H1 (cell line): ENCODE results near the gene ITGA8. TPM values are rescaled to one million over a fixed set of nuclear protein-coding genes. Genes with fewer than 3 reads are reported as not detected.

Experiments used
- CTCF ChIA-PET: fragments of 300-600 bp; sonication (Branson Sonifier 250); formaldehyde crosslinking; loops from one replicate; lab custom pipeline; 2021; ENCODE audit not compliant: partially characterized antibody; lab: Charles Lee
- POLR2A ChIA-PET: fragments of 300-600 bp; sonication (Branson Sonifier 250); formaldehyde crosslinking; loops from one replicate; lab custom pipeline; 2021; ENCODE audit warnings: inconsistent platforms; ENCODE audit not compliant: partially characterized antibody; lab: Charles Lee
- DNase-seq, 2 experiments: peaks; one replicate each; pipeline versions ENCODE4 v3.0.0 to v3.0.0-alpha.2; 2010 to 2022; ENCODE audit warnings: low spot score in 2 of 2, low read depth in 1 of 2, mixed read lengths in 1 of 2
- FAIRE-seq: peaks from 2 replicates; lab custom pipeline; 2011; peaks lifted over from hg19 to GRCh38; lab: Jason Lieb, UNC
- H2AFZ ChIP-seq: 2 replicates; pipeline ENCODE4 v1.8.1; 2012; ENCODE audit warnings: low read length, inconsistent platforms
- H2AK5ac ChIP-seq: 2 replicates; pipeline ENCODE4 v1.6.1; 2013; ENCODE audit warnings: low read depth, low read length
- H2BK120ac ChIP-seq: replicated peaks from 2 replicates; pipeline ENCODE3; 2013; ENCODE audit warnings: low read depth, low read length, inconsistent platforms
- H2BK12ac ChIP-seq: 2 replicates; pipeline ENCODE4 v1.6.1; 2013; ENCODE audit warnings: low read depth, low read length
- H2BK15ac ChIP-seq: 2 replicates; pipeline ENCODE4 v1.6.1; 2013; ENCODE audit warnings: low read length
- H2BK20ac ChIP-seq: 2 replicates; pipeline ENCODE4 v1.6.1; 2013; ENCODE audit warnings: low read length
- H2BK5ac ChIP-seq: 2 replicates; pipeline ENCODE4 v1.6.1; 2013; ENCODE audit warnings: low read depth, low read length
- H3K14ac ChIP-seq: 2 replicates; pipeline ENCODE4 v1.6.1; 2013; ENCODE audit warnings: inconsistent platforms; ENCODE audit not compliant: insufficient read length
- H3K18ac ChIP-seq: 2 replicates; pipeline ENCODE4 v1.6.1; 2013; ENCODE audit warnings: low read length; ENCODE audit errors: extremely low read depth
- H3K23ac ChIP-seq: 2 replicates; pipeline ENCODE4 v1.6.1; 2013; ENCODE audit warnings: inconsistent platforms; ENCODE audit not compliant: insufficient read length
- H3K23me2 ChIP-seq: 2 replicates; pipeline ENCODE4 v1.6.1; 2013; ENCODE audit warnings: low read depth, low read length
- H3K27ac ChIP-seq: 2 replicates; pipeline ENCODE4 v1.6.1; 2011; ENCODE audit warnings: low read depth, low read length, inconsistent platforms
- H3K27me3 ChIP-seq, 4 experiments: replicated peaks in 1 of 4; 1 replicate in 1 of 4; 2 replicates in 3 of 4; pipeline versions ENCODE4 v1.6.1 to v1.8.1; 2011 to 2013; ENCODE audit warnings: low read length in 3 of 4, mild to moderate bottlenecking in 3 of 4, inconsistent platforms in 2 of 4, mixed read lengths in 2 of 4, moderate library complexity in 1 of 4; ENCODE audit not compliant: control insufficient read depth in 3 of 4, insufficient read depth in 3 of 4; ENCODE audit errors: extremely low read depth in 1 of 4
- H3K36me3 ChIP-seq, 4 experiments: 2 replicates each; pipeline versions ENCODE4 v1.6.1 to v1.8.1; 2011 to 2013; ENCODE audit warnings: mild to moderate bottlenecking in 4 of 4, low read length in 3 of 4, moderate library complexity in 2 of 4, control low read depth in 1 of 4, inconsistent platforms in 1 of 4; ENCODE audit not compliant: insufficient read depth in 4 of 4, control insufficient read depth in 2 of 4
- H3K4ac ChIP-seq: replicated peaks from 2 replicates; pipeline ENCODE3; 2013; ENCODE audit warnings: low read length, low read depth, mixed read lengths, inconsistent platforms; ENCODE audit not compliant: insufficient read length
- H3K4me1 ChIP-seq, 4 experiments: replicated peaks in 1 of 4; 1 replicate in 1 of 4; 2 replicates in 3 of 4; pipeline versions ENCODE4 v1.6.1 to v1.8.1; 2011 to 2013; ENCODE audit warnings: low read length in 3 of 4, inconsistent platforms in 2 of 4, mixed read lengths in 1 of 4; ENCODE audit not compliant: insufficient read depth in 4 of 4, control insufficient read depth in 3 of 4
- H3K4me2 ChIP-seq, 2 experiments: 2 replicates each; pipeline versions ENCODE4 v1.6.1 to v1.8.1; 2011 to 2013; ENCODE audit warnings: low read depth in 2 of 2, low read length in 2 of 2, control low read depth in 1 of 2, inconsistent platforms in 1 of 2, mild to moderate bottlenecking in 1 of 2; ENCODE audit not compliant: insufficient read depth in 1 of 2
- H3K4me3 ChIP-seq, 4 experiments: fragments of 200-600, 300-600 bp in 1 of 4; sonication (generic), shearing (Covaris generic), sonication (Bioruptor Twin) in 1 of 4; 2 replicates each; pipeline versions ENCODE4 v1.5.1 to v1.8.1; 2011 to 2016; ENCODE audit warnings: low read length in 4 of 4, low read depth in 3 of 4, control low read depth in 2 of 4, inconsistent platforms in 2 of 4, mild to moderate bottlenecking in 2 of 4, mixed read lengths in 1 of 4, moderate library complexity in 1 of 4; ENCODE audit not compliant: insufficient read depth in 2 of 4; ENCODE audit errors: extremely low read depth in 1 of 4
- H3K56ac ChIP-seq: replicated peaks from 2 replicates; pipeline ENCODE3; 2013; ENCODE audit warnings: low read depth, mild to moderate bottlenecking, mixed read lengths, low read length, inconsistent platforms; ENCODE audit not compliant: insufficient read length
- H3K79me1 ChIP-seq: 2 replicates; pipeline ENCODE4 v1.6.1; 2013; ENCODE audit warnings: low read depth, low read length, control low read depth
- H3K79me2 ChIP-seq, 2 experiments: 2 replicates each; pipeline versions ENCODE4 v1.6.1 to v1.8.1; 2012 to 2013; ENCODE audit warnings: low read length in 2 of 2, mild to moderate bottlenecking in 2 of 2, inconsistent platforms in 1 of 2; ENCODE audit not compliant: insufficient read depth in 2 of 2, control insufficient read depth in 1 of 2
- H3K9ac ChIP-seq, 4 experiments: replicated peaks in 1 of 4; 1 replicate in 1 of 4; 2 replicates in 3 of 4; pipeline versions ENCODE4 v1.6.1 to v1.8.1; 2011 to 2013; ENCODE audit warnings: low read depth in 3 of 4, low read length in 3 of 4, control low read depth in 2 of 4, mild to moderate bottlenecking in 2 of 4, moderate library complexity in 2 of 4, inconsistent platforms in 1 of 4; ENCODE audit errors: extremely low read depth in 1 of 4
- H3K9me3 ChIP-seq, 2 experiments: 2 replicates each; pipeline versions ENCODE4 v1.6.1 to v1.8.1; 2012 to 2013; ENCODE audit warnings: mild to moderate bottlenecking in 2 of 2, moderate library complexity in 2 of 2, control low read depth in 1 of 2, inconsistent platforms in 1 of 2, low read depth in 1 of 2, low read length in 1 of 2, mixed read lengths in 1 of 2; ENCODE audit not compliant: insufficient read depth in 2 of 2
- H4K20me1 ChIP-seq, 2 experiments: replicated peaks in 1 of 2; 2 replicates each; pipeline versions ENCODE3 to v1.8.1; 2011 to 2013; ENCODE audit warnings: inconsistent platforms in 2 of 2, low read length in 2 of 2, mild to moderate bottlenecking in 1 of 2; ENCODE audit not compliant: insufficient read depth in 2 of 2, control insufficient read depth in 1 of 2
- H4K5ac ChIP-seq: 2 replicates; pipeline ENCODE4 v1.6.1; 2013; ENCODE audit warnings: low read length, low read depth, mixed read lengths, inconsistent platforms; ENCODE audit not compliant: insufficient read length
- H4K8ac ChIP-seq: 2 replicates; pipeline ENCODE4 v1.8.0; 2013; ENCODE audit warnings: mild to moderate bottlenecking, moderate library complexity, low read length, inconsistent platforms; ENCODE audit not compliant: insufficient read depth; ENCODE audit errors: extremely low read depth
- H4K91ac ChIP-seq: replicated peaks from 2 replicates; pipeline ENCODE3; 2013; ENCODE audit warnings: low read length, mixed read lengths, inconsistent platforms; ENCODE audit not compliant: insufficient read length
- ATF3 ChIP-seq: IDR thresholded peaks from 2 replicates; pipeline ENCODE4 v1.6.1; 2011; ENCODE audit warnings: low read depth, mild to moderate bottlenecking, low read length; ENCODE audit not compliant: insufficient read depth
- BACH1 ChIP-seq: IDR thresholded peaks from 2 replicates; pipeline ENCODE4 v1.6.1; 2012; ENCODE audit warnings: low read length, improper control_type of control experiment
- CBX5 ChIP-seq: fragments of 300-800, 300-1000 bp; sonication (generic); IDR thresholded peaks from 2 replicates; pipeline ENCODE4 v1.7.1; 2016; ENCODE audit warnings: antibody characterized with exemption, low read length, low read depth
- CBX8 ChIP-seq: fragments of 300-800, 300-1000 bp; sonication (generic); IDR thresholded peaks from 2 replicates; pipeline ENCODE4 v1.7.1; 2016; ENCODE audit warnings: low read depth, low read length, borderline replicate concordance
- CTBP2 ChIP-seq: IDR thresholded peaks from 2 replicates; pipeline ENCODE4 v1.7.0; 2011; ENCODE audit warnings: borderline replicate concordance, mild to moderate bottlenecking, moderate library complexity, mixed read lengths, low read length; ENCODE audit not compliant: insufficient read depth, insufficient read length
- EP300 ChIP-seq, 2 experiments: IDR thresholded peaks; 1 replicate in 1 of 2; 2 replicates in 1 of 2; pipeline ENCODE4 v1.6.1; 2011 to 2012; ENCODE audit warnings: low read depth in 2 of 2, low read length in 2 of 2, mild to moderate bottlenecking in 2 of 2, borderline replicate concordance in 1 of 2, inconsistent platforms in 1 of 2, moderate library complexity in 1 of 2
- JUN ChIP-seq: IDR thresholded peaks from 2 replicates; pipeline ENCODE4 v1.6.1; 2011; ENCODE audit warnings: low read depth, mild to moderate bottlenecking, improper control_type of control experiment, low read length
- RXRA ChIP-seq: IDR thresholded peaks from 2 replicates; pipeline ENCODE4 v1.6.1; 2011; ENCODE audit warnings: low read depth, mild to moderate bottlenecking, low read length, moderate library complexity; ENCODE audit not compliant: insufficient read depth
- SIRT6 ChIP-seq: IDR thresholded peaks from one replicate; pipeline ENCODE4 v1.7.1; 2012; ENCODE audit warnings: low read length, inconsistent platforms
- TAF1 ChIP-seq: IDR thresholded peaks from 2 replicates; pipeline ENCODE4 v1.6.1; 2011; ENCODE audit warnings: mild to moderate bottlenecking, low read depth, low read length
- TCF12 ChIP-seq: IDR thresholded peaks from 2 replicates; pipeline ENCODE4 v1.6.1; 2011; ENCODE audit warnings: low read depth, mild to moderate bottlenecking, low read length
- WGBS, 2 experiments: shearing (Covaris generic) in 1 of 2; methylation state at CpG; one replicate each; pipeline versions ENCODE4 v1.1.6 to v1.1.7; 2013 to 2015; ENCODE audit warnings: low lambda C conversion rate in 2 of 2, mixed read lengths in 2 of 2, inconsistent platforms in 1 of 2, low coverage in 1 of 2, missing lambda C conversion rate in 1 of 2; ENCODE audit not compliant: insufficient replicate concordance in 2 of 2, insufficient coverage in 1 of 2, insufficient read length in 1 of 2; ENCODE audit errors: extremely low coverage in 1 of 2, missing lambda C conversion rate in 1 of 2; 5-methylcytosine and 5-hydroxymethylcytosine counted together
- polyA plus RNA-seq, 7 experiments: library from polyadenylated mRNA; depleted of rRNA in 3 of 7; stranded (reverse) in 5 of 7; unstranded in 2 of 7; fragments of >200 nt in 5 of 7; fragments of 200-250 nt in 2 of 7; gene quantifications; 1 replicate in 5 of 7; 2 replicates in 1 of 7; 4 replicates in 1 of 7; pipeline versions ENCODE4 v1.2.1 to v1.2.3, GENCODE V29; 2011 to 2013; ENCODE audit warnings: missing spikeins in 2 of 7, mixed read lengths in 2 of 7
- total RNA-seq: library from RNA; stranded (reverse); fragmentation: NEBNext Ultra II Directional; extraction: Animal tissue kit (Norgen Biotek cat#: 25700); gene quantifications from 2 replicates; pipeline ENCODE4 v1.2.1, GENCODE V29; 2021

ITGA8 gene
- total and polyA plus RNA-seq, 2 of the 8 experiments (the other 6 are each of a cell fraction or from before 2014, with no cell fraction given), result not detected

GRCh38 chr10:15739254-15739970 lies 19.7 kb upstream of the ITGA8 start:
- Histone ChIP-seq H3K27ac (no peak overlapping the region), H2BK120ac (no peak overlapping the region), H2AFZ (peak overlapping the region; percentile 76; the same call in 1 of the 2 replicates), H3K4me3 (no peak overlapping the region), H3K36me3 (no peaks in the 10 kb centered on the region), H4K5ac (no peak overlapping the region), H3K4me2 (no peak overlapping the region), H2BK15ac (no peak overlapping the region), H2BK20ac (no peak overlapping the region), H3K23ac (no peak overlapping the region), H2BK5ac (no peak overlapping the region), H3K9ac (no peak overlapping the region), H3K79me2 (no peaks in the 10 kb centered on the region), H3K23me2 (no peaks in the 10 kb centered on the region), H4K8ac (no peak overlapping the region), H3K27me3 (no peaks in the 10 kb centered on the region), H2AK5ac (no peak overlapping the region), H4K20me1 (no peaks in the 10 kb centered on the region), H4K91ac (no peak overlapping the region), H3K4ac (no peak overlapping the region), H3K4me1 (no peaks in the 10 kb centered on the region), H3K14ac (no peak overlapping the region), H3K9me3 (no peaks in the 10 kb centered on the region), H3K79me1 (no peaks in the 10 kb centered on the region), H2BK12ac (no peak overlapping the region), H3K18ac (no peak overlapping the region), H3K56ac (no peak overlapping the region)
- FAIRE-seq, result no peak
- ChIA-PET CTCF (interaction anchor here (0.7 to 3.3 kb wide), 4 partner anchors 11 to 278 kb away, joined by 3 to 15 read pairs (median 3); partner anchors contain the start of gene ITGA8), POLR2A (interaction anchor here (0.5 to 1.0 kb wide), 2 partner anchors 9 to 766 kb away, joined by 3 read pairs; no protein-coding TSS in a partner anchor)
- 90% methylated on average over 9 of the region's 9 CpGs; no CpG with 5 or more reads in 1 of the 2 experiments for WGBS, 2 experiments
- DNase-seq, result no peak
- TF ChIP-seq SIRT6, result no peak
- TF ChIP-seq CBX5, result no peak
- no peak for TF ChIP-seq CBX8
- no peak for TF ChIP-seq RXRA
- no peak for TF ChIP-seq JUN
- no peak for TF ChIP-seq EP300 (IDR thresholded peaks at IDR 0.05; ENCODE audit: borderline replicate concordance in 1 of 2, low read depth in 2 of 2, low read length in 2 of 2)
- no peak for TF ChIP-seq TAF1
- no peak for TF ChIP-seq TCF12
- no peak for TF ChIP-seq CTBP2
- TF ChIP-seq ATF3, result no peak
- no peak for TF ChIP-seq BACH1
